ENCODE data around the gene KCNK1. TPM values are rescaled to one million over a fixed set of nuclear protein-coding genes. Genes with fewer than 3 reads are reported as not detected.

Gene KCNK1
- total and polyA plus RNA-seq, 2 of the 8 experiments (the other 6 are each of a cell fraction or from before 2014, with no cell fraction given) = 11.9 to 16.5 TPM

- FAIRE-seq = no peak
- 89% methylated on average over 5 of the region's 5 CpGs; no CpG with 5 or more reads in 1 of the 2 experiments for WGBS, 2 experiments (ENCODE audit: extremely low coverage in 1 of 2, insufficient coverage in 1 of 2, insufficient read length in 1 of 2, insufficient replicate concordance in 2 of 2, low coverage in 1 of 2, low lambda C conversion rate in 2 of 2, missing lambda C conversion rate in 1 of 2)
- TF ChIP-seq RFX5 (IDR thresholded peaks at IDR 0.05; ENCODE audit: borderline replicate concordance, low read depth, low read length) = no peak
- TF ChIP-seq KDM5A (IDR thresholded peaks at IDR 0.05; ENCODE audit: low read length) = no peak
- TF ChIP-seq SIX5 (IDR thresholded peaks at IDR 0.05; ENCODE audit: low read depth, low read length) = no peak
- no peak for TF ChIP-seq POU5F1 (IDR thresholded peaks at IDR 0.05; ENCODE audit: low read depth, low read length)
- no peak for TF ChIP-seq MAX (IDR thresholded peaks at IDR 0.05)
- TF ChIP-seq JUND (IDR thresholded peaks at IDR 0.05; ENCODE audit: low read length) = no peak
- no peak for TF ChIP-seq NANOG (IDR thresholded peaks at IDR 0.05; ENCODE audit: insufficient read depth, low read depth, low read length, poor library complexity, severe bottlenecking)
- TF ChIP-seq TEAD4 (IDR thresholded peaks at IDR 0.05; ENCODE audit: low read depth, low read length) = no peak
- TF ChIP-seq CREB1 (IDR thresholded peaks at IDR 0.05) = no peak
- TF ChIP-seq ZNF274 (IDR thresholded peaks at IDR 0.05; ENCODE audit: borderline replicate concordance, extremely low read depth, low read length) = no peak
- TF ChIP-seq NRF1 (IDR thresholded peaks at IDR 0.05; ENCODE audit: low read depth, low read length) = no peak
Measured at GRCh38 chr1:233651563-233652233, 37.8 kb downstream of the KCNK1 start.

More at GRCh38 chr1:233651563-233652233, 37.8 kb downstream of the KCNK1 start:
- H2BK5ac ChIP-seq (ENCODE audit: low read depth, low read length) = no peak overlapping the region
- H4K8ac ChIP-seq (ENCODE audit: extremely low read depth, insufficient read depth, low read length) = no peak overlapping the region
- no peaks in the 10 kb centered on the region for H3K79me1 ChIP-seq (ENCODE audit: low read depth, low read length)
- H3K36me3 ChIP-seq (ENCODE audit: control insufficient read depth in 2 of 4, insufficient read depth in 4 of 4, low read length in 3 of 4) = no peaks in the 10 kb centered on the region
- H2AK5ac ChIP-seq (ENCODE audit: low read depth, low read length) = 0 out of 2 replicates have a peak overlapping the region, but pooled peaks have one; percentile 56
- H4K20me1 ChIP-seq (replicated peaks in 1 of 2; ENCODE audit: control insufficient read depth in 1 of 2, insufficient read depth in 2 of 2, low read length in 2 of 2) = peaks cover 0 to 2% of the 10 kb centered on the region in 2 experiments
- H4K91ac ChIP-seq (replicated peaks; ENCODE audit: insufficient read length, low read length) = no peak overlapping the region
- H3K27ac ChIP-seq (ENCODE audit: low read depth, low read length) = no peak overlapping the region
- H2BK12ac ChIP-seq (ENCODE audit: low read depth, low read length) = no peak overlapping the region
- no peak overlapping the region for H2BK120ac ChIP-seq (replicated peaks; ENCODE audit: low read depth, low read length)
- peaks cover 0 to 2% of the 10 kb centered on the region in 2 experiments; a peak in 1 of 4 replicates for H3K79me2 ChIP-seq (ENCODE audit: control insufficient read depth in 1 of 2, insufficient read depth in 2 of 2, low read length in 2 of 2)
- ChIA-PET POLR2A (ENCODE audit: partially characterized antibody) (interaction anchor here (1.4 kb wide), 1 partner anchor 10 kb away, joined by 7 read pairs; no protein-coding TSS in a partner anchor), CTCF (ENCODE audit: partially characterized antibody) (interaction anchor here (1.5 kb wide), 1 partner anchor 10 kb away, joined by 4 read pairs; no protein-coding TSS in a partner anchor)
- no peak overlapping the region for H3K23ac ChIP-seq (ENCODE audit: insufficient read length)
- no peak overlapping the region for H2AFZ ChIP-seq (ENCODE audit: low read length)
- H3K9ac ChIP-seq (replicated peaks in 1 of 4; ENCODE audit: extremely low read depth in 1 of 4, low read depth in 3 of 4, low read length in 3 of 4) = no peak overlapping the region
- H3K9me3 ChIP-seq (ENCODE audit: insufficient read depth in 2 of 2, low read depth in 1 of 2, low read length in 1 of 2) = peaks cover 0 to 4% of the 10 kb centered on the region in 2 experiments; a peak in 1 of 4 replicates
- no peak overlapping the region for H2BK20ac ChIP-seq (ENCODE audit: low read length)
- H3K23me2 ChIP-seq (ENCODE audit: low read depth, low read length) = no peaks in the 10 kb centered on the region
- H2BK15ac ChIP-seq (ENCODE audit: low read length) = no peak overlapping the region
- H3K4me1 ChIP-seq (replicated peaks in 1 of 4; ENCODE audit: control insufficient read depth in 3 of 4, insufficient read depth in 4 of 4, low read length in 3 of 4) = peaks cover 0 to 21% (median 6%) of the 10 kb centered on the region in 4 experiments; a peak in 6 of 7 replicates
- H3K14ac ChIP-seq (ENCODE audit: insufficient read length) = no peak overlapping the region
- H3K56ac ChIP-seq (replicated peaks; ENCODE audit: insufficient read length, low read depth, low read length) = no peak overlapping the region
- no peak overlapping the region for H4K5ac ChIP-seq (ENCODE audit: insufficient read length, low read depth, low read length)
- no peaks in the 10 kb centered on the region for H3K27me3 ChIP-seq (replicated peaks in 1 of 4; ENCODE audit: control insufficient read depth in 3 of 4, extremely low read depth in 1 of 4, insufficient read depth in 3 of 4, low read length in 3 of 4)
- no peak for DNase-seq (ENCODE audit: low read depth in 1 of 2, low spot score in 2 of 2)
- no peak overlapping the region for H3K4ac ChIP-seq (replicated peaks; ENCODE audit: insufficient read length, low read depth, low read length)
- no peak overlapping the region for H3K4me3 ChIP-seq (ENCODE audit: extremely low read depth in 1 of 4, insufficient read depth in 2 of 4, low read depth in 3 of 4, low read length in 4 of 4)
- no peak overlapping the region for H3K4me2 ChIP-seq (ENCODE audit: insufficient read depth in 1 of 2, low read depth in 2 of 2, low read length in 2 of 2)
- H3K18ac ChIP-seq (ENCODE audit: extremely low read depth, low read length) = no peak overlapping the region

Measured in H1 (cell line).